Epithelial cell of prostate (primary cell): ENCODE measurements around the gene HOXA11.

Source experiments
- DNase-seq: peaks from one replicate; pipeline ENCODE4 v3.0.0-alpha.2; 2011; ENCODE audit warnings: low read depth, low spot score
- H3K27ac ChIP-seq: fragments of 450-650 bp; 2 replicates; pipeline ENCODE4 v1.5.1; 2017; ENCODE audit warnings: mild to moderate bottlenecking

HOXA11 gene

DNA sequence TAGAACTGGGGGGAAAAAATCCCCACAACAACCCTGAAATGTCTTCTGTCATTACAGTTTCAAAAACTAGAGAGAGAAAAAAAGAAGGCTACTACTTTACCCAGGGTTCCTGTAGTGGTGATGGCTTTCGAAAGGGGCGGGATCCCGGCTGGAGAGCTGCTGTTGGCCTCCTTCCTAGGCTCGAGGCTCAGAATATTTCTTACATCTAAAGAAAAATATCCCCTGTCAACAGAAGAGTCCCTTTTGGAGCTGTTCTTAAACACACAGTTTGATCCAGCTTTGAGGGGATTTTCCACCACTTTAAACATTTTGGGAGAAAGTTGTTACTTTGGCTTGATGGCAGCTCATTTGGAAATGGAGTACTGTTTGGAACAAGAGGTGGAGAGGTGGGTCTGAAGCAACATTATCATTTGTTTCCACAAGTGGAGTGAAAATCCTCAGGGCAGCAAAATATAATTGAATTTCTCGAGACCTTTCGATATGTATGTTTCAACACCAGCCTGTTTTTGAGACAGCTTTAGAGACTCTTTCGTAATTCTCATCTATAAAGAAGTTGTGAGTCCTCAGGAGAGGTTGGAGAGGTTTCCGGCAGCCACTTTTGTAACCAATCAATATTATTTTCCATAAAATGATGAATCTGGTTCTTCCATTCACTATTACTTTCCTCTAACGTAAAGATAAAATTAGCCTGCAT is 9.8 kb upstream of the HOXA11 start:
- DNase-seq: no peak

GRCh38 chr7:27194002-27194352 is 8.9 kb upstream of the HOXA11 start:
- no peak for DNase-seq
- peak overlapping the region; percentile 86 for H3K27ac ChIP-seq

More for the DNA sequence above, 9.8 kb upstream of the HOXA11 start:
- H3K27ac ChIP-seq: peak overlapping the region; percentile 86

DNA sequence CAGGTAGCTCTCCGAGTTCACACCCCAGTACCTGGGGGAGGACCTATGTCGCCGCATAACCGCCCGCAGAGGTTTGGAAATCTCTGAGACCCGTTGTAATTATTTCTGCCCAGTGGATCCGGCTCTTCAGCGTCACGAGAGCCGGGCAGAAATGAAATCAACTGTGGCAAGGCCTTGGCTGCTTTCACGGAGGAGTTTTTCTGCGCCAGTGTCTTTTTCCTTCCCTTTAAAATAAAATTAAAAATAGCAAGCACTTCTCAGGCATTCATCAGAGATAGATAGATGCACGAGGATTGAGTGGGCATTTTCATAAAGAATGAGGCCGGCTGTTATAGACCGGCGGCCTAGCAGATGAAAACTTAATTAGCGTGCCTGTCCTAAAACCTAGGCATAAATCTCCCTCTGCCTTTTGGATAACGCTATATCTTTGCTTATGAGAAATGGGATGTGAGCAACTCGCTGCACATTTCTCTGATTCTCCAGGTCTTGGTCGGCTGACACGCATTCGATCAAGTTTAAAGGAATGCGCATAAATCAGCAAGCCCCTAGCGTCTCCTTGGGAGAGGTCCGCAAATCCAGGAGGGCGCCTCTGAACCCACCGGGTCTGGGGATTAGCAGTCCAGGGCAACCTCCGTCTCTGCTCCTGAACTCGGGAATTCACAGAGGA is 8.4 kb upstream of the HOXA11 start:
- peak overlapping the region; percentile 86 for H3K27ac ChIP-seq
- DNase-seq: no peak

DNA sequence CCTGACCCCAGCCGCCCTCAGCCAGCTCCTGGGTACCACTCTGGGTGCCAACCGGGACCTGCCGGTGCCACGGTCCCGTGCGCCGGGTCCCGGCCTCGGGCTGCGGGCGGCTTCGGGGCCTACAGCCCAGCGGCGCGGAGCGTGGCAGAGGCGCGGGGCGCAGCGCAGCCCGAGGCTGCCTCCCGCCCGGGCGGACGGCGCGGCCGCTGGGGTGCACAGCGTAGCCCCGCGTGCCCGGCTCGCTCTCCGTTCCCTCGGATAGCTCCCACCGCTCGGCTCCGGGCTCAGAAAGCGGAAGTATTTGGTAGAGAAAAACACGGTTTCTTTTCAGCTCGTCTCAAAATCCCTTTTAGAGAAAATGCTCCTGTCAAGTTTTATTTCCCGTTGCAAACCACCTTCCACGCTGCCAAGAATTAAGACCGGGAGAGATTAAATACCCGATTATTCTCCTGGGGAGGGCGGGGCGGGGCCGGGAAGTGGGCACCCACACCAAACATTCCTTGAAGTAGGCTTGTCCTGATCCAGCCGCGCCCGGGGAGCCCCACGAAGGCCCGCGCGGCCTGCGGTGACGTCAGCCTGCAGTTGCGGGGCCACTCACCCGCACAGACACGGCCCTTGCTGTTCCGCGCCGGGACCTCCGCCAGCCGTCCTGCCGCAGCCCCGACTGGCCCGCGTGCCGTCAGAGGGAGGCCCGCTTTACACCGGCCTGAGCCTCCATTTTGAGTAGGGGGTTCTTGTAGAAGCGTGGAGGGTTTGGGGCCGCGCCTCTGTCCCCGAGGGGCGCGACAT is 7.7 kb upstream of the HOXA11 start:
- DNase-seq: no peak
- H3K27ac ChIP-seq: peak overlapping the region; percentile 86

DNA sequence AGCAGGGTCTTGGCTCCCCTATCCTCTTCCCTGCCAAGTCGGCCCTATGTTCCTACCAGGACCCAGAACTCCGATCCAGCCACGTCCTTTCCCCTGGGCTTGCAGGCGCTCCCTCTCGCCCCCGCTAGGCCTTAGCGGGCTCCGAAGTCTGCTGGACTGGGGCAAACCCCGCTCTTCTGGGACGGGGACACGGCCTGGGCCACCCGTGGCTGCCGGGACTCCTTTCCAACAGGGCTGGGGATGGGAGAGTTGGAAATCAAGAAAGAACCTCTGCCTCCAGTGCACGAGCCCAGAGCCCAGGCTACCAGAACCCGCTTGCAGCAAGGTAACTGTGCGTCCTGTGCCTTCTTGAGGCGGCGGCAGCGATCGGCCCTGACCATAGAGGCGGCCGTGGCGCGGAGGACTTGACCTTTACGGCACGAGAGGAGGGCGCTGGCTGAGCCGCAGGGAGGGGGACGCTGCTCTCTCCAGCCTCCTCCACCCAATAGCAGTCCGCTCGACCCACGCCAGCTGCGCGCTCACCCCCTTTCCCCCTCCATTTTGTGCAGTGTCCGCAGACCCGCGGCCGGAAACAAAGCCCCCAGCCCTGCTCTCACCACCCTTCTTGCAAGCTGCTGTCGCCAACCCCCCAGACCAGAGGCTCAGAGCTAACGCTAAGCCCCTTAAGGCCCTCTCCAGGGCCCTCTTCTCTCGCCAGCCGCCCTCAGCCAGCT is 7.0 kb upstream of the HOXA11 start:
- H3K27ac ChIP-seq: peak overlapping the region; percentile 86
- DNase-seq: no peak

- H3K27ac ChIP-seq: peak overlapping the region; percentile 86
- no peak for DNase-seq
Observed at GRCh38 chr7:27191161-27191731, 6.2 kb upstream of the HOXA11 start.

GRCh38 chr7:27189997-27190748 is 5.1 kb upstream of the HOXA11 start:
- no peak overlapping the region for H3K27ac ChIP-seq
- DNase-seq: no peak

GRCh38 chr7:27189295-27189996 is 4.4 kb upstream of the HOXA11 start:
- peak overlapping the region; percentile 90 for H3K27ac ChIP-seq
- peak; percentile 60 for DNase-seq

GRCh38 chr7:27188386-27189294 is 3.6 kb upstream of the HOXA11 start:
- peak overlapping the region; percentile 90 for H3K27ac ChIP-seq
- DNase-seq: no peak

DNA sequence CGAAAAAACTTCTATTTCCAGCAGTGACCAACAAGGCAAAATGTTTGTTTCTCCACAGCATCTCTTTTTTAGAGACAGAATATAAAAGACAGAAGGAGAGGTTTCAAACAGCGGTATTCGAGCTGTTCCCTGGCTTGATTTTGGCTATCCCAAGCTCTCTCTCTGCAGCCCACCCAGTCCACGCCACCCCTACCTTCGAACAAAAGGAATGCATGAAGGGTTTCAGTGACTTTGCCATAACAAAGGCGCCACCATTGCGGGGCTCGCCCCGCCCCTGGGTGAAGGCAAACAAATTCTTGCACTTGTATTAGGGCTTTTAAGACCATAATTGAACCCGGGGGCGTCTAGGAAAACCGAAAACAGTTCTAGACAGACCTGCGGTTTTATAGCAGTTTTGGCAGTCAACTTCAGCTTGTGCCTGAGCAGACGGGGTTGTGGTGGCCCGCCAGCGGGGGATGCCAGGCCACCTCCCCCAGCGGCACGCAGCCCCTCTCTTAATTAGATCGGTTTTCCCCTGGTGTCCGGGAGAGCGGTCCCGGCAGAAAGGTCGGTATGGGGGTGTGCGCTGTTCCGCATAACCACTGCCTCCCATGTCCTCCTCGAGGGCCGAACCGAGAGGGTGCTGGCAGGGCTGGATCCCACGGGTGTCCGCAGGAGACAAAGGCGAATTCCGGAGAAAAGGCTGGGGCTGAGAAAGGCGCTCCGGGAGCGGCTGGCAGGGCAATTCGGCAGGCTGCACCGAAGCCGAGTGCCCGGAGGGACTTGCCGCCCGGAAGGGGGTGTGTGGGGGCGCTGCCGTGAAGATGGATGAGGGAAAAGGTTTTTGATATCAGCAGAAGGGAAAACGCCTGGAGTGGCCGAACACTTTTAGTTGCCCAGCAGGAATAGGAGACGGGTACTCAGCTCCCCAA is 2.7 kb upstream of the HOXA11 start:
- peak overlapping the region; percentile 90 for H3K27ac ChIP-seq
- DNase-seq: no peak

- DNase-seq: no peak
- H3K27ac ChIP-seq: peak overlapping the region; percentile 90
Observed at GRCh38 chr7:27186668-27187474, 1.8 kb upstream of the HOXA11 start.

DNA sequence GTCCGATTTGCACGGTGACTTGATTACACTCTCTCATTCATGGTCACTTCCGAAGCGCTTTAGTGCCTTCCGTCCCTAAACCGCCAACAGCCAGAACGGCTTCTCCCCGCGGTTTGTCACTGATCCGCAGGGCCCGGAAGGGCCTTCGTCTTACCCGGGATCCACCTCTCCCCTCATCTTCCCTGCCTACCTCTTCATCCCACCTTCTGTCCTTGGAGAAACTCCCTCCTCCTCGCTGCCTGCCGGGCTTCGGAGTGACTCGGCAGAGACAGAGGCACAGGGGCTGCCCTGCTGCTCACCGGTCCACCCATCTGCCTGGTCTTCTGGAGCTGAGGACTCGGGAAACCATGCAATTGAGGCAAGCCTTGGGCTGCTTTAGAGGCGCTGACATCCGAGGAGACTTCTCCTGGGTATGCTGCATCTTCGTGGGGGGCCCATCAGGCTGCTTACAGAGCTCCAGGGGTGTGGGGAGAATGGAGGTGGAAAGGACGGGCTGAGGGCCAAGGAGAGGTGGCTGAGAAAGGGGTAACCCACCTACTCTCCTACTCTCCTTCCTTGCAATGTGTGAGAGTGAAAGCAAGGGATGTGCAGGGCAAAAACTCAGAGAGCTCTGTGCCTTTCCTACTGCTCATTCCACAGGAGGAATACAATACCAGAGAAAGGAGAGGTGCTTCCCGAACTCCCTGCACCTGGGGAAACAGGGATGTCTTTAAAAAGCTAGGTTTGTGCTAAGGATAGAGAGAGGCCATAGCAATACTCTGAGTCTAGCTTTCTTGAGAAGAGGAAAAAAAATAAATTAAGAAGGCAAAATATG is 1.0 kb upstream of the HOXA11 start:
- H3K27ac ChIP-seq: peak overlapping the region; percentile 90

GRCh38 chr7:27184337-27185012 is 557 bp downstream of the HOXA11 start:
- DNase-seq: no peak
- peak overlapping the region; percentile 90 for H3K27ac ChIP-seq

More for the DNA sequence above, 1.0 kb upstream of the HOXA11 start:
- no peak for DNase-seq

DNA sequence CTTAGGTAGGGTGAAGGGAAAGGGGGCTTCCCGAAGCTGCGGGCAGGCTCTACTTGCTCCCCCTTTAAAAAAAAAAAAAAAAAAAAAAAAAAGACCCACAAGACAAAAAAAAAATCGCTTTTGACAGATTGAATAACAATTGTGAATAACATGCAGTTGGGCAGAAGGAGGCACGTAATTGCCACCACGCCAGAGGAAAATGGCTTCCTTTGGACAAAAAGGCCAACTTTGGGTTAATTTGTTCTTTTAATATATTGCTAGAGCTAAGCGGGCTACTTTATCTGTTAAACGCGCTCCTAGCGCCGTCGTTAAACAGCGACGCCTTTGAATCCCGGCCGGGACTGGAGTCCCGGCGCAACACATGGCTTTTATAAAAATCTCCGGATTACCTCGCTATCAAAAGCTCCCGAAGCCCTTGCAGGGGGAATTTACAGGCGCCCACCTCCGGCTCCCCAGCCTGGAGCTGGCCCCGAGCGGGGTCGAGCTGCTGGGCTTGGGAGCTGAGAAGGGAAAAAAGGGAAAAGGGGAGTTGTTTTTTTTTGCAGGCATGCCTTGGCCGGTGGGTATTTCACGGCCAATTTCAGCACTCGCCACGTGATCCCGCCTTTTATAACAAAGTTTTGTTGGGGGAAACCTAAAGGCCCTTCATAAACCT is 1.2 kb downstream of the HOXA11 start:
- DNase-seq: no peak

More for the DNA sequence above, 1.2 kb downstream of the HOXA11 start:
- peak overlapping the region; percentile 90 for H3K27ac ChIP-seq
